Loucy (cell line): ENCODE data around the gene PPP1R12B.
"Not testable (repeated sequence)": the region's sequence is repeated elsewhere in the genome, so short reads cannot be mapped to it uniquely, and the experiment has no call there.

Experiments
- EZH2phosphoT487 ChIP-seq: fragments of 200-600 bp; IDR thresholded peaks from 2 replicates; pipeline ENCODE4 v1.6.1; 2018; ENCODE audit warnings: antibody characterized with exemption, mild to moderate bottlenecking, moderate library complexity, borderline replicate concordance
- TF ChIP-seq, protein P1 (sequence below): fragments of 200-600 bp; sonication (generic); conservative IDR thresholded peaks from 2 replicates; pipeline ENCODE4 v1.5.1; 2014; ENCODE audit warnings: mild to moderate bottlenecking, antibody characterized with exemption, low read length

DNA sequence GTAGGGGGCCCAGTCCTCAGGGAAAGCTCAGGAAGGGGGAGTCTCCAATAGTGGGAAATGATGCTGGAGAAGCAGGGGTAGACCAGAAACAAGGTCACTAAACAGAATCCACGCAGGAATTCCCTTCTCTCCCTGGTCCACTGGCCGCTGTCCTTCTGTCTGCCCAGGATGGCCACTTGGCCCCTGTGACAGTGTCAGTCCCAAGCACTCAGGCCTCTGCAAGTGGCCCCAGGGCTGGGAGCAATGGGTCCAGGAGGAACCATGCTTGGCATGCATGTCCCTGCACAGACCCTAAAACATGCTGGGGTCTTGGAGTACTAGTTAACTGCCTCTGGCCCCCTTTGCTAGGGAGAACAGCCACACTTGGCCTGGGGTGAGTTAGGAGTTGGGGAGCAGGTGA lies 271.5 kb downstream of the PPP1R12B start:
- TF ChIP-seq, protein P1, sequence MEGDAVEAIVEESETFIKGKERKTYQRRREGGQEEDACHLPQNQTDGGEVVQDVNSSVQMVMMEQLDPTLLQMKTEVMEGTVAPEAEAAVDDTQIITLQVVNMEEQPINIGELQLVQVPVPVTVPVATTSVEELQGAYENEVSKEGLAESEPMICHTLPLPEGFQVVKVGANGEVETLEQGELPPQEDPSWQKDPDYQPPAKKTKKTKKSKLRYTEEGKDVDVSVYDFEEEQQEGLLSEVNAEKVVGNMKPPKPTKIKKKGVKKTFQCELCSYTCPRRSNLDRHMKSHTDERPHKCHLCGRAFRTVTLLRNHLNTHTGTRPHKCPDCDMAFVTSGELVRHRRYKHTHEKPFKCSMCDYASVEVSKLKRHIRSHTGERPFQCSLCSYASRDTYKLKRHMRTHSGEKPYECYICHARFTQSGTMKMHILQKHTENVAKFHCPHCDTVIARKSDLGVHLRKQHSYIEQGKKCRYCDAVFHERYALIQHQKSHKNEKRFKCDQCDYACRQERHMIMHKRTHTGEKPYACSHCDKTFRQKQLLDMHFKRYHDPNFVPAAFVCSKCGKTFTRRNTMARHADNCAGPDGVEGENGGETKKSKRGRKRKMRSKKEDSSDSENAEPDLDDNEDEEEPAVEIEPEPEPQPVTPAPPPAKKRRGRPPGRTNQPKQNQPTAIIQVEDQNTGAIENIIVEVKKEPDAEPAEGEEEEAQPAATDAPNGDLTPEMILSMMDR, result not testable (repeated sequence)
- not testable (repeated sequence) for TF ChIP-seq EZH2phosphoT487
